ENCODE data around the gene CRYZ. TPM values are rescaled to one million over a fixed set of nuclear protein-coding genes. Genes with fewer than 3 reads are reported as not detected.

The CRYZ gene
- total and polyA plus RNA-seq, 11 donors = 12.7 to 54.1 (median 38.6) TPM

- peak in 3 of 4 donors; percentile 18 to 38 (median 22) for ATAC-seq
- intact Hi-C loops (cut with DNase I) = no loop called here
- TF ChIP-seq, protein P1, sequence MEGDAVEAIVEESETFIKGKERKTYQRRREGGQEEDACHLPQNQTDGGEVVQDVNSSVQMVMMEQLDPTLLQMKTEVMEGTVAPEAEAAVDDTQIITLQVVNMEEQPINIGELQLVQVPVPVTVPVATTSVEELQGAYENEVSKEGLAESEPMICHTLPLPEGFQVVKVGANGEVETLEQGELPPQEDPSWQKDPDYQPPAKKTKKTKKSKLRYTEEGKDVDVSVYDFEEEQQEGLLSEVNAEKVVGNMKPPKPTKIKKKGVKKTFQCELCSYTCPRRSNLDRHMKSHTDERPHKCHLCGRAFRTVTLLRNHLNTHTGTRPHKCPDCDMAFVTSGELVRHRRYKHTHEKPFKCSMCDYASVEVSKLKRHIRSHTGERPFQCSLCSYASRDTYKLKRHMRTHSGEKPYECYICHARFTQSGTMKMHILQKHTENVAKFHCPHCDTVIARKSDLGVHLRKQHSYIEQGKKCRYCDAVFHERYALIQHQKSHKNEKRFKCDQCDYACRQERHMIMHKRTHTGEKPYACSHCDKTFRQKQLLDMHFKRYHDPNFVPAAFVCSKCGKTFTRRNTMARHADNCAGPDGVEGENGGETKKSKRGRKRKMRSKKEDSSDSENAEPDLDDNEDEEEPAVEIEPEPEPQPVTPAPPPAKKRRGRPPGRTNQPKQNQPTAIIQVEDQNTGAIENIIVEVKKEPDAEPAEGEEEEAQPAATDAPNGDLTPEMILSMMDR (IDR thresholded peaks at IDR 0.05) = no peak
- no peak for TF ChIP-seq POLR2A (IDR thresholded peaks at IDR 0.05)
- peaks cover 0 to 98% (median 91%) of the 10 kb centered on the region in 9 donors for H3K36me3 ChIP-seq
- no peaks in the 10 kb centered on the region for H3K9me3 ChIP-seq
- peaks cover 0 to 16% (median 2%) of the 10 kb centered on the region in 12 donors for H3K4me1 ChIP-seq
- H3K4me3 ChIP-seq = no peak overlapping the region
- H3K27me3 ChIP-seq = no peaks in the 10 kb centered on the region
- no peak for DNase-seq
- peak overlapping the region in 1 of 12 donors; percentile 11 for H3K27ac ChIP-seq
- WGBS, 4 donors = 51 to 79% (median 64%) methylated on average over 3 of the region's 3 CpGs
These were observed 19.0 kb downstream of the CRYZ start for GRCh38 chr1:74713849-74714248.

- peaks cover 0 to 16% (median 2%) of the 10 kb centered on the region in 12 donors for H3K4me1 ChIP-seq
- H3K9me3 ChIP-seq = no peaks in the 10 kb centered on the region
- TF ChIP-seq, protein P1 (IDR thresholded peaks at IDR 0.05) = no peak
- no peak for TF ChIP-seq POLR2A (IDR thresholded peaks at IDR 0.05)
- peak overlapping the region in 1 of 12 donors; percentile 11 for H3K27ac ChIP-seq
- H3K4me3 ChIP-seq = no peak overlapping the region
- no peaks in the 10 kb centered on the region for H3K27me3 ChIP-seq
- DNase-seq (no peak), ATAC-seq (peak in 3 of 4 donors; percentile 45 to 74 (median 69))
- peaks cover 0 to 98% (median 84%) of the 10 kb centered on the region in 9 donors for H3K36me3 ChIP-seq
- 26 to 62% (median 46%) methylated on average over 1 of the region's 1 CpG for WGBS, 4 donors
- intact Hi-C loops (cut with DNase I) = no loop called here
These were observed 20.0 kb downstream of the CRYZ start for GRCh38 chr1:74712881-74713280.

GRCh38 chr1:74703386-74704182 is 29.3 kb downstream of the CRYZ start:
- Histone ChIP-seq H3K4me1 (no peaks in the 10 kb centered on the region), H3K27ac (no peak overlapping the region), H3K9me3 (no peaks in the 10 kb centered on the region), H3K27me3 (no peaks in the 10 kb centered on the region), H3K36me3 (peaks cover 0 to 70% (median 56%) of the 10 kb centered on the region in 9 donors), H3K4me3 (no peak overlapping the region)
- WGBS, 4 donors = 88 to 94% (median 91%) methylated on average over 6 of the region's 6 CpGs
- ATAC-seq = no peak
- TF ChIP-seq, protein P1 (IDR thresholded peaks at IDR 0.05) = no peak
- TF ChIP-seq POLR2A (IDR thresholded peaks at IDR 0.05) = no peak
- no peak for DNase-seq
- intact Hi-C loops (cut with DNase I) = no loop called here

DNA sequence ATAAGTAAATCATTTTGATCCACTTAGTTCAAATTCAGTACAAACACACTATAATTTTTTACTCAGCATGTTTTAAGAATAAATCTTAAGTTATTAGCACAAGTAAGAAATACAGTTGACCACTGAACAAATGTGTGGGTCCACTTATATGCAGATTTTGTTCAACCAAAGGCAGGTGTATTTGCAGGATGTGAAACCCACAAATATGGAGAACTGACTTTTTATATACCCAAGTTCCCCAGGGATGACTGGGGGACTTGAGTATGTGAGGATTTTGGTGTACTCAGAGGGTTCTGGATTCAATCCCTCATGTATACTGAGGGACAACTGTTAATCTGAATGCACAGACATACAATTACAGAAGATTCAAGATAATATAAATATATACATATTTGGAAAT is 33.5 kb downstream of the CRYZ start:
- ATAC-seq (no peak), DNase-seq (no peak)
- Histone ChIP-seq H3K27ac (no peak overlapping the region), H3K9me3 (no peaks in the 10 kb centered on the region), H3K4me1 (peaks cover 0 to 9% (median 0%) of the 10 kb centered on the region in 12 donors), H3K4me3 (no peak overlapping the region), H3K27me3 (no peaks in the 10 kb centered on the region), H3K36me3 (peaks cover 0 to 29% (median 23%) of the 10 kb centered on the region in 9 donors)
- TF ChIP-seq, protein P1 (IDR thresholded peaks at IDR 0.05) = no peak
- TF ChIP-seq POLR2A (IDR thresholded peaks at IDR 0.05) = no peak
- intact Hi-C loops (cut with DNase I) = no loop called here
